ENCODE data around the gene GBGT1.

DNA sequence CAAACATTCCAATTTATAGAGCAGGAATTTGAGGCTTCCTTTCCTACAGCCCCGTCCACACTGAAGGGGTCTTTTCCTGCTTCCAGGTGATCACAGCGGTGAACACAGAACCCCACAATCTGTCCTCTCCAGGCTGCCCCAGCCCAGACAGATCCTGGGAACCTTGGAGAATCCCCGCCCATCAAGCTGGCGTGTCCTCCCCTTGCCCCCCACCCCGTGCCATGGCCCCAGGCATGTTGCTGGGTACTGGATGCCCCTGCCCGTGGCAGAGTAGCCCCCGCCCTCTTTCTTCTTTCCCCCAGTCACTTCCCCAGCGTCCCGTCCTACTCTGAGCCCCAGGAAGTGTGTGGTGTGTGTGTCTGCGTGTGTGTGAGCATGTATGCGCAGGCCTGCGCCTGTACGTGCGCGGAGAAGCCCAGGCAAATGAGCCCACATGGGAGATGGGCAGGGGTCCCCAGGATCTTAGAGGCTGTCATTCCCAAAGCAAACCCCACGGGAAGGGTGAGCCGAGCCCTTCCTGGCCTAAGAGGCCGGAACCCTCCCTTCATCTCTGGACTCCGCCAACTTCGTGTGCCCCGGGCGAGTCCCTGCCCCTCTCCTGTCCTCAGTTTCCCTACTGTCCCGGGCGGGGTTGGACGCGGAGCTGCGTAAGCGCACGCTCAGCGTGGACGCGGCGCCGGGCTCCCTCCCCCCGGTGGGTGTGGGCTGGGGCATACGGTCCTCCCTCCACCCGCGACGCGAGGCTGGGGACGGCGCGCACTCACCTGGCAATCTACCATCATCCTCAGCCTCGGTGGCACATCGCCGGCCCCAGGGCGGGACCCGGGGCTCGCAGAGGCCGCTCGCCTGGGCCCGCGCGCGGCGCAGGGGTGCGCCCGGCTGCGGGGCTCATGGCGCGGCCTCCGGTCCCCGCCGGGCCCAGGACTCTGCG, 15.2 kb downstream of the GBGT1 start:
- TF ChIP-seq, protein P1, sequence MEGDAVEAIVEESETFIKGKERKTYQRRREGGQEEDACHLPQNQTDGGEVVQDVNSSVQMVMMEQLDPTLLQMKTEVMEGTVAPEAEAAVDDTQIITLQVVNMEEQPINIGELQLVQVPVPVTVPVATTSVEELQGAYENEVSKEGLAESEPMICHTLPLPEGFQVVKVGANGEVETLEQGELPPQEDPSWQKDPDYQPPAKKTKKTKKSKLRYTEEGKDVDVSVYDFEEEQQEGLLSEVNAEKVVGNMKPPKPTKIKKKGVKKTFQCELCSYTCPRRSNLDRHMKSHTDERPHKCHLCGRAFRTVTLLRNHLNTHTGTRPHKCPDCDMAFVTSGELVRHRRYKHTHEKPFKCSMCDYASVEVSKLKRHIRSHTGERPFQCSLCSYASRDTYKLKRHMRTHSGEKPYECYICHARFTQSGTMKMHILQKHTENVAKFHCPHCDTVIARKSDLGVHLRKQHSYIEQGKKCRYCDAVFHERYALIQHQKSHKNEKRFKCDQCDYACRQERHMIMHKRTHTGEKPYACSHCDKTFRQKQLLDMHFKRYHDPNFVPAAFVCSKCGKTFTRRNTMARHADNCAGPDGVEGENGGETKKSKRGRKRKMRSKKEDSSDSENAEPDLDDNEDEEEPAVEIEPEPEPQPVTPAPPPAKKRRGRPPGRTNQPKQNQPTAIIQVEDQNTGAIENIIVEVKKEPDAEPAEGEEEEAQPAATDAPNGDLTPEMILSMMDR (IDR thresholded peaks at IDR 0.05; ENCODE audit: poor library complexity): no peak
- TF ChIP-seq EZH2phosphoT487 (IDR thresholded peaks at IDR 0.05; ENCODE audit: low read depth, severe bottlenecking, unreplicated experiment) (no peak), EZH2 (IDR thresholded peaks at IDR 0.05; ENCODE audit: borderline replicate concordance) (no peak)

Data from hepatocyte (in vitro differentiated cells).